ENCODE measurements around the gene CAMK1D. TPM values are rescaled to one million over a fixed set of nuclear protein-coding genes. Genes with fewer than 3 reads are reported as not detected.

The CAMK1D gene
- total and polyA plus RNA-seq, 11 donors, result 1.4 to 16.0 (median 2.5) TPM

DNA sequence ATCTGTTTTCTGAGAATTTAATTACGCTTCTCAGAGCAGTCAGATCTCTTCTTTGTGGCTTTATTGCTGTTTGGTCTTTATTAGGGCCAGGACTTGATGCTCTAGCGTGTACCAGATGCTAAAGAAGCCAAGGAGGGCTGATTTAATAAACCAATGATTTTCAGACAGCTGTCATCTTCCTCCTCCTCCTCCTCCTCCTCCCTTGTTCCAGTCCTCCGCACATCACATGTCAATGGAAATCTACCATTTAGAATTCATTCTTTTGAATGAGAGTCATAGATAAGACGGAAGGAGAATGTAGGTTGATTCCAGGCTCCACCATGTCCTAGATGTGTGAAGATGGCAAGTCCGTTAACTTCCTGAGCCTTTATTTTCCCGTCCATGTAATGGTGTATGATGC, 156.3 kb downstream of the CAMK1D start:
- H3K4me1 ChIP-seq, result peaks cover 0 to 18% (median 8%) of the 10 kb centered on the region in 12 donors
- H3K27me3 ChIP-seq, result no peaks in the 10 kb centered on the region
- no peak overlapping the region for H3K4me3 ChIP-seq
- H3K36me3 ChIP-seq, result no peaks in the 10 kb centered on the region
- TF ChIP-seq, protein P1, sequence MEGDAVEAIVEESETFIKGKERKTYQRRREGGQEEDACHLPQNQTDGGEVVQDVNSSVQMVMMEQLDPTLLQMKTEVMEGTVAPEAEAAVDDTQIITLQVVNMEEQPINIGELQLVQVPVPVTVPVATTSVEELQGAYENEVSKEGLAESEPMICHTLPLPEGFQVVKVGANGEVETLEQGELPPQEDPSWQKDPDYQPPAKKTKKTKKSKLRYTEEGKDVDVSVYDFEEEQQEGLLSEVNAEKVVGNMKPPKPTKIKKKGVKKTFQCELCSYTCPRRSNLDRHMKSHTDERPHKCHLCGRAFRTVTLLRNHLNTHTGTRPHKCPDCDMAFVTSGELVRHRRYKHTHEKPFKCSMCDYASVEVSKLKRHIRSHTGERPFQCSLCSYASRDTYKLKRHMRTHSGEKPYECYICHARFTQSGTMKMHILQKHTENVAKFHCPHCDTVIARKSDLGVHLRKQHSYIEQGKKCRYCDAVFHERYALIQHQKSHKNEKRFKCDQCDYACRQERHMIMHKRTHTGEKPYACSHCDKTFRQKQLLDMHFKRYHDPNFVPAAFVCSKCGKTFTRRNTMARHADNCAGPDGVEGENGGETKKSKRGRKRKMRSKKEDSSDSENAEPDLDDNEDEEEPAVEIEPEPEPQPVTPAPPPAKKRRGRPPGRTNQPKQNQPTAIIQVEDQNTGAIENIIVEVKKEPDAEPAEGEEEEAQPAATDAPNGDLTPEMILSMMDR (IDR thresholded peaks at IDR 0.05), result no peak
- no peak for TF ChIP-seq POLR2A (IDR thresholded peaks at IDR 0.05)
- DNase-seq (no peak), ATAC-seq (no peak)
- intact Hi-C loops (cut with DNase I), result no loop called here
- no peak overlapping the region for H3K27ac ChIP-seq
- no peaks in the 10 kb centered on the region for H3K9me3 ChIP-seq
- WGBS, 4 donors, result 95 to 97% (median 96%) methylated on average over 6 of the region's 6 CpGs

DNA sequence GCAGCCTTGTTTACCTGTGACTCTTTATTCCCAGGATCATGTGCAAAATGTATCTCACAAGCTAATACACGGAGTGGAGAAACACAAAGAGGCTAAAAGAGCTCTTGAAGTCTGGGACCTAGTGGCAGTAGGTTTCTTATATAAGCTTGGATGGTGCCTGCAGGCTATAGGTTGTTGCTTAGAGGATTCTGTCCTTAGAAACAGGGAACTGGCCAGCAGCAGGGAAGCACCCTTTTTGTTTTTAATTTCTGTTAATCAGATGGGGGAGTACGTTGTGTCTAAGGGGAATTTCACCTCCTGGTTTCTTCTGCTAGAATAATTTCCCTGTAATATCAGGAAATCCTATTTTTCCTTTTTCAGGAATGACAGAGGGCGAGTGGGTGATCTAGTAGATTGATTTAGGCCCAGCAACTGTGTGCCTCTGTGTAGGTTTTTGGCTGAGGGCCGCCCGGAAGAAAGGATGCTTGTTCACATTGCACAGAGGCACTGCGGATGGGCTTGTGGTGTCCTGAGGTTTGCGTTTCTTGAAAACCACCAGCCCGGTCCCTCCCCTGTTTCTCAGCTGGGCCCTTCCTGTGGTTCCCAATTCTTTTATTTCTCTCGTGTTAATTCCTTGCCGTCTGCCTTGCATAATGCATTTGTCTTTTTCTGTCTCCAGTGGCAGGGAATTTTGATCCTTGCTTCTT, 158.0 kb downstream of the CAMK1D start:
- Histone ChIP-seq H3K27me3 (no peaks in the 10 kb centered on the region), H3K4me3 (no peak overlapping the region), H3K9me3 (no peaks in the 10 kb centered on the region), H3K27ac (no peak overlapping the region), H3K4me1 (peaks cover 0 to 4% (median 0%) of the 10 kb centered on the region in 12 donors), H3K36me3 (no peaks in the 10 kb centered on the region)
- 78 to 86% (median 84%) methylated on average over 10 of the region's 10 CpGs for WGBS, 4 donors
- ATAC-seq (no peak), DNase-seq (no peak)
- intact Hi-C loops (cut with DNase I), result no loop called here
- no peak for TF ChIP-seq POLR2A (IDR thresholded peaks at IDR 0.05)
- TF ChIP-seq, protein P1 (IDR thresholded peaks at IDR 0.05), result no peak

DNA sequence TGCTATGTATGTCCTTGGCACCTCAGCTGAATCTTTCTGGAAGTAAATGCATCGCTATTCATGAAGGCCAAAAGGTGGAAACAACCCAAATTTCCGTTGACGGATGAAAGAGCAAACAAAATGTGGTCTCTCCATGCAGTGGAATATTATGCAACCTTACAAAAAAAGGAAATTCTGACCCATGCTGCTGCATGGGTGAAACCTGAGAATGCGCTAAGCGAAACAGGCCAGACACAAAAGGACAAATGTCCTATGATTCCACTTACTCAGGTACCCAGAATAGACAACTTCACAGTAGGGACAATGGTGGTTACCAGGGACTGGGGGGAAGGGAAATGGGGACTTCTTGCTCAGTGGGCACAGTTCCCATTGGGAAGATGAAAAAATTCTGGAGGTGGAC, 158.8 kb downstream of the CAMK1D start:
- intact Hi-C loops (cut with DNase I), result no loop called here
- WGBS, 4 donors, result 93 to 99% (median 96%) methylated on average over 5 of the region's 5 CpGs
- DNase-seq, result no peak

DNA sequence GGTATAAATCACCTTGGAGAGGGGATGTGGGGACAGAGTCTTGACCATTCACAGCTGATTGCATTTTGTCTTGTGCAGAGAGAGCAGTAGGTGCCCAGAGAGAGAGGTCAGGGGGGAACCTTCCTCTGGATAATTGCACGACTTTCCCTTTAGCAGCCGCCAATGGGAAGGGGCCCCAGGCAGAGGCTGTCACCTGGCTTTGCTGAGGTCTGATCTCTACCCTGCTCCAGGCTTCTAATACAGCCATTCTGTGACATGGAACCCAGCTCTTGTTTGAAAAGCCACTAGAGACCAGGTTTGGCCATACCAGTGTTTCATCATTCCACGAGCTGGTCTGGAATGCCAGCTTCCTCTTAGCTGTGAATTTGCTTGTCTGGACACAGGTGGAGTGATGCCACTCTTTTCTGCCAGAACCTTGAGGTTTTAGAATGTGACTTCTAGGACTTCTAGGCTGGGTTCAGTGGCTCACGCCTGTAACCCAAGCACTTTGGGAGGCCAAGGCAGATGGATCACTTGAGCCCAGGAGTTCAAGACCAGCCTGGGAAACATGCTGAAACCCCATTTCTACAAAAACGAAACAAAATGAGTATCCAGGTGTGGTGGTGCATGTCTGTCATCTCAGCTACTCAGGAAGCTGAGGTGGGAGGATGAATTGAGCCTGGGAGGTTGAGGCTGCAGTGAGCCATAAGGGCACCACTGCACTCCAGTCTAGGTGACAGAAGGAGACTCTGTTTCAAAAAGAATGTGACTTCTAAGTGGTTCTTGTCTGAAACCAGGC, 159.9 kb downstream of the CAMK1D start:
- TF ChIP-seq POLR2A (IDR thresholded peaks at IDR 0.05), result no peak
- TF ChIP-seq, protein P1 (IDR thresholded peaks at IDR 0.05), result no peak
- no peak for DNase-seq
- Histone ChIP-seq H3K27me3 (no peaks in the 10 kb centered on the region), H3K9me3 (no peaks in the 10 kb centered on the region), H3K4me3 (no peak overlapping the region), H3K27ac (no peak overlapping the region), H3K36me3 (no peaks in the 10 kb centered on the region), H3K4me1 (peaks cover 0 to 4% (median 0%) of the 10 kb centered on the region in 12 donors)
- no peak for ATAC-seq
- 86 to 93% (median 89%) methylated on average over 5 of the region's 5 CpGs for WGBS, 4 donors
- intact Hi-C loops (cut with DNase I), result no loop called here

More for the DNA sequence above, 158.8 kb downstream of the CAMK1D start:
- ATAC-seq, result no peak
- Histone ChIP-seq H3K27me3 (no peaks in the 10 kb centered on the region), H3K4me3 (no peak overlapping the region), H3K9me3 (no peaks in the 10 kb centered on the region), H3K27ac (no peak overlapping the region), H3K36me3 (no peaks in the 10 kb centered on the region), H3K4me1 (peaks cover 0 to 4% (median 0%) of the 10 kb centered on the region in 12 donors)
- TF ChIP-seq, protein P1 (IDR thresholded peaks at IDR 0.05), result no peak
- TF ChIP-seq POLR2A (IDR thresholded peaks at IDR 0.05), result no peak

Measured in heart left ventricle (tissue), 16 donors.